ENCODE data around the gene EVC2.

The EVC2 gene

DNA sequence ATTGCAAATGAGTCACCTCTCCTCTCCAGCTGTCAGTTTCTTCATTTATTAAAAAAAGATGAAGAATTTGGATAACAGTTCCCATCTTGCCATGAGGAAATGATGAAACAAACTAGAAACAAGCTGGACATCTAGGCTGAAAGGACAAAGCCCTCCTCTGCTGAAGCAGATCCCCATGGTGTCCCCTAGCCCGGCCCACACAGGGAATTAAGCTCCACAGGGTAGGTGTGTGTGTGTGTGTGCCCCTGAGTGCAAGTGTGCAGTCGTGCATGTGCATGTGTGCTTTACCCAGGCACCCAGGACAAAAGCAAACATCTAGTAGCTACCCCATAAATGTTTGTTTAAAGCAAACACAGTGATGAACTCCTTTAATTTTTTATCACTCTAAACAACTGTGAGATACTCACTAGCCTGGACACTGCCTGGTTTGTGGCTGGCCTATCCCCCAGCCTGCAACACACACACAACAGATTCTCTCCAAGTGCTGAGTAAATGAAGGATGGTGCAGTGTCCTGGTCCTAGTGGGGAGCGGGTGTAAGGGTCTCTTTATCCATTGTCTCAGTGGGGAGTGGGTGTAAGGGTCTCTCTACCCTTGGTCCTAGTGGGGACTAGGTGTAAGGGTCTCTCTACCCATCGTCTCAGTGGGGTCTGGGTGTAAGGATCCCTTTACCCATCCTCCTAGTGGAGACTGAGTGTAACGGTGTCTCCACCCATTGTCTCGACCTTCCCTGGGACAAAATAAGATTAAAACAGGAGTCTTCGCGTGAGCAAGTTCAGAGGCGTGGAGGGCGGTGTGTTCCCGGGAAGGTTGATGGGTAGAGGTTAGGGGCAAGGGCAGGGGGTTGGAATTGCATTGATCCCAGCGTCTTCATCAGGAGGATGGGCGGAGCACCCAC, 2.0 kb upstream of the EVC2 start:
- no peak for FAIRE-seq

DNA sequence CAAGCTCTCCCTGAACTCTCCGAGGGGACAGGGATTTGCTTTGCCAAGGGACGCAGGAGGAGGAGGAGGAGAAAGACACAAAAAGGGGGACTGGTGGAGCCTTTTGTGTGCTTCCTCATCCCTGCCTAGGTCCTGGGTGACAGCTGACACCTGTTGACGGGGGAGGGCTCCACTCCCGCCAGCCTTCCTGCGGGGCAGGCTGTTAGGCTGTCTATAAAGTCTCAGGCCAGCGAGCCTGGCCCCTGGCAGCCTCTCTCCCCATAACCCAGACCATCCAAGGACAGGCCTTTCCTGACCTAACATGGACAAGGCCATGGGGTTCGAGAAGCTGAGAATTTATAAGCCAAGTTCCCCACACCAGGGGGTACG, 832 bp upstream of the EVC2 start:
- FAIRE-seq, result no peak

DNA sequence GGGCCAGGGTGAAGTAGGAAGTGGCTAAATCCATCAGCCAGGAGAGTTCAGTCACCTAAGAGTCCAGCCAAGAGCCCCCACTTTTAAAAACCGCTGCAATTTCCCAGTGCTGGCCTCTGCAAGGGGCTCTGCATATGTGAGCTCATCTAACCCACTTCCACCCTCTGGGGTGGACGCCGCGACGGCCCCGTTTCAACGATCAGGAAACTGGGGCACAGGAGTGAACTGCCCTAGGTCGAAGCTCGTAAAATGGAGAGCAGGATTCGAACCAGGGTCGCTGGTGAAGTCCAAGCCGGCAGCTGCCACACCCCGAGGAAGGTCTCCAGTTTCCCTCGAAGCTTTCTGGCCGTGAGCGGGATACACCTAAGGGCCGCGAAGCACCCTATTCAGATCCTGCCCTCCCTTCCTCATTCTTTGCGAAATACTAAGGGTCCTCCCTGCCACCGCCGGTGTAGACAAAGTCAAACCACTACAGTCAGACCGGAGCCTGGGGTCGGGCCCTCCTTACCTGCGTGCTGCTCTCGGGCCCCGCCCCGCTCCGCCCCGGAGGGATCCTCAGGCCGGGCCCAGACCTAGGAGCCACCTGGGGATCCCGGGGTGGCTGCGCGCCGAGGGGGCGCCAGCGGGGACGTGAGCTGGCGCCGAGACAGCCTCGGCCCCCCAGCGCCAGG, 446 bp downstream of the EVC2 start:
- FAIRE-seq, result no peak

DNA sequence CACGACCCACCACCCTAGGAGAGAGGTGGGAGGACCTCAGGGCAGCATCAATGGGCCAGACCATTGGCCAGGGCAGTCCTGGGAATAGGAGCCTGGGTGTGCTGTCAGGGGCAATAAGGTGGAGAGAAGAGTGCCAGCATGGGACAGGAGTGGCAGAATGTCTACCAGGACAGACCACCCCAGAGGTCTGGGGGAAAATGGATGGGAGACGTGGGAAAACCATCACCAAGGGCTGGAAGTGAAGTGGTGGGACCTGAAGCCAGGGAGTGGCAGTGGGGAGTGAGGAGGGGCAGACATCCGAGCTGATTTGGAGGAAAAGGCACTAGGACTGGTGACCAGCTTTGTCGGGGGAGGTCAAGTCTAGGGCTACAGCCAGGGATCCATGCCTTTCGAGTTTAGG, 993 bp downstream of the EVC2 start:
- FAIRE-seq, result no peak

DNA sequence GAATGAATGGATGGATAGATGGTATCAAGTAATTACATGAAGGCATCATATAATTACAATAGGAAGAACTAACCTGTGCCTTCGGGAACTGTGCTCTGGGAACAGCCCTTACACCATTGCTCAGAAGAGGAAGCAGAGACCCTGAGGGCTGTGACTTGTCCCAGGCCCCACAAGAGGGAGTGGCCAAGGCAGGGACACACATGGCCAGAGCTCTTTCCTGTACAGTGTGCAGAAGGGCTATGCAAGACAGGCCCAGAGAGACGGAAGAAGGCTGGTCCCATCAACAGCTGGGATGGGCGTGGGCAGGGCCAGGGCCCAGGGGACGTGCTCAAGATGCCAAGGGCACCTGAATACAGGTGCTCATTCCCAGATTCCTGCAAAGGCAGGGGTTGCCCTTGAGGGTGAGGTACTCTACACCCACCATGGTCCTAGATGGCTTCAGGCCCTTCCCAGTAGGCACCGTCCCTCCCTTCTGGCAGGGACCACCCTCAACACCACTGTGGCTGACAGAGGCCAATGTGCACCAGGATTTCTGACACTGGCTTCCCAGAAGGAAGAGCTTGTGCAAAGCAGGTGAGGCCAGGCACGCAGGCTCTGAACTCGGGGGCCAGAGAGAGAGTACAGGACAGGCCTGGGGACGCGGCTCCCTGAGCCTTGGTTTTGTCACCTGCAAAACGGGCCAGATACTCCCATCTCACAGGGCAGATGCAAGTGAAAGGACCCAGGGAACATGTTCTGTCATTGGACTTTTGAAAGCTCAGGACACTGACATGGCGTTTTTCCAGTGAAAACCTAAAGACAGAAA, 1.7 kb downstream of the EVC2 start:
- no peak for FAIRE-seq

DNA sequence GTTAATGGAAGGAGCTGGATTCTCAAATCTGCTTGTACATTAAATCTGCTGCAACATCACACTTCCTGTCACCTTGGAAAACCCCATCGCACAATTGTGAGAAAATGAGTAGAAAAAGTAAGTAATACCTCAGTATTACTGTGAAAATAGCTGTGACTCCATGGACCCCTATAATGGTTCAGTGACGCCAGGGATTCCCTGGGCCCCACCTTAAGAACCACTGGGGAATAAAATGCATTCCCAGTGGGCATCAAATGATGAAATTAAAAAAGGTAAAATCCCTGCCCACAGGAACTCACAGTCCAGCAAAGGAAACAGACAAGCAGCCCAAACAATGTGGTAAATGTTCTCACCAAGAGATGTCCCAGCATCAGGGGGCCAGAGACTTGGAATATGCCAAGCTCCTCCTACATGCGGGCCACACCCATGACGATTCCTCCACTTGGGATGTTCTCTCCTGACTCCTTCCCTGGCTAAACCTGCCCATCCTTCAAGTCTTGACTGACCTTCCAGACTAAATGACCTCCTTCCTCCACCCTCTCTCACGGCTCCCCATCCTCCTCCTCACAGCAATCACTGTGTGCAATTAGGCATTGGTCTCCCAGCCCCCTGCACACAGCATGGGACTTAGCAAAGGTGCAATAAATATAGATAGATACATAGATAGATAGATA, 2.6 kb downstream of the EVC2 start:
- FAIRE-seq, result no peak

DNA sequence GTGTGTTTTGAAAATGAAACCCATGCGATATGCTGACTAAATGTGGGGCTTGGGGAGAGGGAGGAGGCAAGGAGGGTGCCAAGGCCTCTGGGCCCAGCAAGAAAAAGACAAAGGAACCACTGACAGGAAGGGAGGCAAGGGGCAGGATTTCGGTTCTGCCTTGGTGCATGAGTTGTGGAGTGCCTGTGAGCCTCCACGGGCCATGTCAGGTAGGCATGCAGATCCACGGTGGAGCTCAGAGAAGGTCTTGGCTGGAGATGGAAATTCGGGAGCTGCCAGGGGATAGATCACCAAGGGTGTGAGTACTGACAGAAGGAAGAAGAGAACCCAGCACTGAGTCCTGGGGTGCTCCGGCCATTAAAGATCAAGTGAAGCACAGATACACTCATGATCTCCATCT, 4.1 kb downstream of the EVC2 start:
- no peak for FAIRE-seq

DNA sequence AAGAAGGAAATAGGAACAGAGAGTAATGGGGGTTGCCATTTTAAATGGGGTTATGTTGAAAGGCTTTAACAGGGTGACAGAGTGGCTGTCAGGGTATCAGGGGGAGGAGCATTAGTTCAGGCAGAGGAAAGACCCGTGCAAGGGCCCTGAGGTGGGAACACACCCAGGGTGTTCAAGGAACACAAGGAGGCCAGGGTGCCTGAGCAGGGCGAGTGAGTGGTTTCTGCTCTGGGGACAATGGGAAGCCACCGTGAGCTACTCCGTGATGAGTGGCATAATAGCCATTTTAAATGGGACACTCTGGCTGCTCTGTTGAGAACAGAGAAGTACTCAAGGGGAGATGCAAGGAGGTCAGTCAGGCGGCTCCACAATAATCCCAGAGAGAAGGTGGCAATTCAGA, 4.5 kb downstream of the EVC2 start:
- no peak for FAIRE-seq

DNA sequence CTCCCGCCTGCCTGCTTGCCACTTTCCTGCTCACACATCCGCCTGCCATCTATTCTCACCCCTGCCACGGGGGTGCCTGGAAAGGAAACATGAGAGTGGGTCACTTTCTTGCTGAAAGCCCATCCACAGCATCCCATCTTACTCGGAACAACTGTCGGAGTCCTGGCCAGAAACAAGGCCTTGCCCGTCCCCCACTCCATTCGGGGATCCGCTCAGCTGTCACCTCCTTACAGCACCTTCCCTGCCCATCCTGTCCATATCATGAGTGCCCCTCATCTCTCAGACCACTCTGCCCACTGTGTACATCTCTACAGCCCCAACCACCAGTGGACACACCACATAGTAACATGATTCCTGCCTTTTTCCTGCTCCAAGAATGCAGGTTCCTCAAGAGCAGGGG, 6.4 kb downstream of the EVC2 start:
- no peak for FAIRE-seq

DNA sequence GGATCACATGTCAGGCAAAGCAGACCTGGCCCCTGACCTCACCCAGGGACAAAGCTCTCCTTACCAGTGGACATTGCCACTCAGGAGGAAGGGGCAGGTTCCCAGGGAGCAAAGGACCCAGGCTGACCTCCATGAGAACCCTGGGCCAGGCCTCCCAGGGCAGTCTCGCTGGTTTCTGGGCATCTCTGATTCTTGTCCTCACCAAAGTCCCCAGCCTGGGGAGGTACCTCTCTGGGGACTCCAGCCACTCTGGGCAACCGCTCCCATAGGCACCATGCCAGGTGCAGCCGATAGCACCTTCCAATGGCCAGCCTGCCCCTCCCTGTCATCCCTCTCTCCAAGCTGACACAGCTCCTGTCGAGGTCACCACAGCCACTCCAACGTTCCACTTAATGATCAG, 7.9 kb downstream of the EVC2 start:
- no peak for FAIRE-seq

DNA sequence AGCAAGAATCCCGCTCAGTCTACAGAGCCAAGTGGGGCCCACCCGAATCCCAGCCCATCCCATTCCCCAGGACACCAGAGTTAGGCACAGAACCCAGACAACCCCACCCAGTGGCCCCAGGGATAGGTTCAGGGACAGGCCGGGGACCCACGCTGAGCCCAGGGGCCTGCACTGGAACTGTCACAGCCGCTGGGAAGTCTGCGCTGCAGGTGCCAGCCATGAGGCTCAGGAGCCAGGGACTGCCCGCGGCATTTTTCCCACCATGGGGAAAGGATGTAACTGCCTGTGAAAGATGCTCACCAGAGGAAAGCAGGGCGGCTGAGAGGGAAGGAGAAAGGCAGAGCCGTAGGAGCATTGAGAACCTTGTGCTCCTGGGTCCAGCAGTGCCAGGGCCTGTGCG, 12.0 kb downstream of the EVC2 start:
- no peak for FAIRE-seq

DNA sequence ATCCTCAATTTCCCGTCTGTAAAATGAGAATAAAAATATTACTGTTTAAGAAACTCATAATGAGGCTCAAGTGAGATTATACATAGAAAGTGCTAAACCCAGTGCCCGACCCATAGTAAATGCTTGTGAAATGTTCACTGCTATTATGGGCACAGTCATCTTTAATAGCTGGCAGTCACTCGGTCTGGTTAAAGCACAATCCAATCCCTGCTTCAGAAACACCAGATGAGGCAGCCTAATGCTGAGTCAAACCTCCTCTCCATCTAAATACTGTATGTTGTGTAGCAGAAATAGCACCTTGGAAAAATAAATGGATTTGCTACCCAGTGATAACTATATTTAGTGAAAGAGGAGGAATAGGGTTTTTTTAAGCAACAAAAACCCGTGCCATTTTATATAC, 14.5 kb downstream of the EVC2 start:
- no peak for FAIRE-seq

DNA sequence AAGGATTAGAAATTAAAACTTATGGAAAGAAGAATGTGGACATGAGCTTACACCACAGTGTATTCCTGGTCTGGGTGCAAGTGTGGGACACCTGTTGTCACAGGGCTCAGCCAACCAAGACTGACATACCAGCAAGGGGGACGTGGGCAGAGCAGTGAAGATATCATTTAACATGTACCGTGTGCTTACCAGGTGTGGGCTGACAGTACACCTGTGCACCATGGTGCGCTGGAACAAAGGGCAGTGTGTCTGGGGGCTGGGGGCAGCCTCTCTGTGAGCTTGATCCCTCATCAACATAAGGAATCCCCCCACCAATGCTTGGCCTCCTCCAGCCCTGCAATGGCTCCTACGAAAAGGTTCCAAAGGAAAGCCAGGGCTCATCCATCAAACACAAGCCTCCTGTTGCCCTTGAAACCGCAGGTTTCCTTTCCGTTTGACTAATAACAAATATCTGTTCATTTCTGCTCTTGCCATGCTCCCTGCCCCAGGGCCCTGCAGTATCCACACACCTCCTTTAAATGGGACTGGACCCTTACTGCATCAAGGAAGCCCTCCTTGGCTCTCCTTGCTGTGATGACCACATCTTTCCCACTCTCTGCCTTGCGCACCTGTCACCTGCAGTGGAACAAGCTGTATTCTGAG, 16.7 kb downstream of the EVC2 start:
- no peak for FAIRE-seq

DNA sequence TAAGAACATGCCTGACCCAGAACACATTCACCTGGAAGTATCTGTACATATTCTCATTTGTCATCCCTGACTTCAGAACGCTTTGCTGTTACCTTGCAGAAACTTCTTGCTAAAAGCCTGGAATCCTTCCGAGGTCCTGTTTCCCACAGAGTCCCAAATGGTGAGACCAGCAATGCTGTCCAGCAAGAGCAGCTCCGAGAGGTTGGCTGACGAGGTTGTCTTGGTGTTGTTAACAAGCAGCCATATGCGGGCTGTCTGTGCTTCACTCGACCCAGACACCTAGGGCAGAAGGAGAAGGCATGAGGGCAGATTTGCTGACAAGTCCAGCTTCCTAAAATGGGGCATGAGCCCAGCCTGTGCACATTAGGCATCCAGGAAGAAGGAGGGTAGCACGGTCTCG, 19.3 kb downstream of the EVC2 start:
- no peak for FAIRE-seq

DNA sequence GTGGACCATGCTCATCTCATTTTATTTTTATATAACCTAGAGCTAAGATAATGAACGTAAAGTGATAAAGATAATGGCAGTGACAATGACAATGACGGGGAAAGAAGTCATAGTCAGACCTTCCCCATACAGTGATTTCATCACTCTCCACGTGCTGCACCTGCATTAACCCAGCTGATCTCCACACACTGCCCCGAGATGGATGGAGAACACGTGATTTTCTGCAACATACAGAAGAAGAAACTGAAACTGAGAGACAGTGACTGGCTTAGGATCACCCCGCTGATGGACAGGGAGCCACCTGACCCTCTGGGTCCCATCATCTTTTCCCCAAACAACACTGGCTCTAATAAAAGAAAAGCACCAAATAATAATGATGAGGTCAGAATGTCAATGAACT, 22.0 kb downstream of the EVC2 start:
- FAIRE-seq, result no peak

DNA sequence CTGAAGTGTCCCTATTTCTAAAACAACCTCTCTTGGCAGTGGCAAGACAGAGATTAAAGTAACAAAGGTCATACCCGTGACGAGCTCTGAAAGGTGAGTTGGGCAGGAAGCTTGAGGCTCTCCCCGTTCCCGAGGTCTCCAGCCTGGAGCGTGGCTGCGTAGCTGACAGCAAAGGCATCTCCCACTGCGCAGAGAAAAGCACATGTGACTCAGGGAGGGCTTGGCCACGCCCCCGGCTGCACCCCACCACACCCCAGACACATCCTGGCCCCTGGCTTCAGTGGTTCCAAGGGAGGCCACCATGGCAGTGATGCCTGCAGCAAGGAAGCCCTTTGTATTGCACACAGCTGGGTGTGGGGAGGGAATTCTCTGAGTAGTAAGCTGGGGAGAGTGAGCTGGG, 23.1 kb downstream of the EVC2 start:
- no peak for FAIRE-seq

DNA sequence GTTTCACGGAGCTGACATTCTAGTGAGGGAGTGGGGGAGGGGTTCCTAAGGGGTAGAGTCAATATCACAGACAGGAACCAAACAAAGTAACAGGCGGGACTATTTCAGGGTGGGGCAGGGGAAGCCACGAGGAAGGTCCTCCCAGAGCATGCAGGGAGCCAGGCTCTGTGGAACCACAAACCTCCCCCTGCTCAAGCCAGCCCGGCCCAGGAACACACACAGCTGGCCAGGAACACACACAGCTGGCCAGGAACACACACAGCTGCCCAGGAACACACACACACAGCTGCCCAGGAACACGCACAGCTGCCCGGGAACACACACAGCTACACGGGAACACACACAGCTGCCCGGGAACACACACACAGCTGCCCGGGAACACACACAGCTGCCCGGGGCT, 24.8 kb downstream of the EVC2 start:
- no peak for FAIRE-seq

DNA sequence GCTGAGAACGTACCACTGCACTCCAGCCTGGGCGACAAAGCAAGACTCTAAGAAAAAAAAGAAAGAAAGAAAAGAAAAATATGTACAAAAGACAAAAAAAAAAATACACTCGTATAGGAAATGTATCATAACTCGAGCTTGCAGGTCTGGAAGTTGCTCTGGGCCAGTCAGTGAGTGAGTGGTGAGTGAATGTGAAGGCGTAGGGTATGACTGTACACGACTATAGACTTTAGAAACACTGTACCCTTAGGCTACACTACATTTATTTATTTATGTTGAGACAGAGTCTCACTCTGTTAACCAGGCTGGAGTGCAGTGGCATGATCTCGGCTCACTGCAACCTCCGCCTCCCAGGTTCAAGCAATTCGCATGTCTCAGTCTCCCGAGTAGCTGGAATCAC, 29.4 kb downstream of the EVC2 start:
- FAIRE-seq, result no peak

DNA sequence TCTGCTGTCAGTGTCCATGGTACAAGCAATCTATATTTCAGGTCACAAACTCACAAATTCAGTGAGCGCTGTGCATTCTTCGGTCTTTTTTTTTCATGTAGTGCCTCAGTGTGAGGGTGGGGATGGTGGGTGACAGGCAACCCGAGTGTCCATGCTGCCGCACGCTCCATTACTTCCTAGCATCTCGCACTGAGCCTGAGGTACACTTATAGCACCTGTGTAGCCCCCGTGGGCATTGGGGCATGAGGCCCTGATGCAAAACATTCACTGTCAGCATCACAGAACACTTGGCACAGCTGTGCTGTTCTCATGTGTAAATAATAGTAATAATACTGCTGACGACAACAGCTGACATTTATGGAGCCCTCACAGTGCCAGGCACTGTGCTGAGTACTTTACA, 31.6 kb downstream of the EVC2 start:
- FAIRE-seq, result no peak

DNA sequence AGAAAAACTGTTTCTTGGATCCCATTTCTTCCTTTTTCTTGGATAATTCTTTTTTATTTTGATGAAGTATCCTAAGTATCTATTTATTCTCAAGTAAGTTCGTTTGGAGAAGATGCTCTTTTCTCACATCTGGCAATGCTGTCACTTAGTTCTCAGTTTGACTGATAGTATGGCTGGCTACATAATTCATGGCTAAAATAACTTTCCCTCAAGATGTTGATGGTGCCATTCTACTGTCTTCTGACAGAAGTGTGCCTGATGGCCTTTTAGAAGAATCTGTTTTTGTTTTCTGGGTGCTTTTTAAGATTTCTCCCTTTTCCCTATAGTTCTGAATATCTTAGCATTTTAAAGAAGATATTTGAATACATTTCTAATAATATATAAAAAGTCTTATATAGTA, 41.6 kb downstream of the EVC2 start:
- no peak for FAIRE-seq

DNA sequence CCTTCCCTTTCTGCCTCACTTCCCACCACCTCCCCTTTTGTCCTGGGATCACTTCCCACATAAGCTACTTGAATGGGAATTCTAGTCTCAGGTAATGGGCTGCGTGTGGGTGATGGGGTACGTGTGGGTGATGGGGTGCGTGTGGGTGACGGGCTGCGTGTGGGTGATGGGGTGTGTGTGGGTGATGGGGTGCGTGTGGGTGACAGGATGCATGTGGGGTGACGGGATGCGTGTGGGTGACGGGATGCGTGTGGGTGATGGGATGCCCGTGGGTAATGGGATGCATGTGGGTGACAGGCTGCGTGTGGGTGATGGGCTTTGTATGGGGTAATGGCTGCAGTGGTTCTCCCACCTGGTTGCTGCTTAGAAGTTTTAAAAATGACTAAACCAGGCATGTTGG, 43.6 kb downstream of the EVC2 start:
- FAIRE-seq, result no peak

DNA sequence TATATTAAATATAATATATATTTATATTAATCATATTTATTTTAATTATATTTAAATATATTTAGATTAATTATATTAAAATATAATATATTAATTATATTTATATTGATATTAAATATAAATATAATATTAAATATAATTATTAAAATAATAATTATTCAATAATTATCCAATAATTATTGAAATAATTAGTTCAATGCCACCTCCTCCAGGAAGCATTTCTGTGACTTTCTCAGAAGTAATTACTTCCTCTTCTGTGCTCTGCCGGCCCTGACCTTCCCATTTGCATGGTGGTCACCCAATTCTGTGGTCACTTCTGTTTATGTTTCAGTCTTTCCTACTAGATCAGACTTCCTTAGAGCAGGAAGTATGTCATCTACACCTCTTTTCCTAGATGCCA, 45.8 kb downstream of the EVC2 start:
- peak; percentile 100 for FAIRE-seq

DNA sequence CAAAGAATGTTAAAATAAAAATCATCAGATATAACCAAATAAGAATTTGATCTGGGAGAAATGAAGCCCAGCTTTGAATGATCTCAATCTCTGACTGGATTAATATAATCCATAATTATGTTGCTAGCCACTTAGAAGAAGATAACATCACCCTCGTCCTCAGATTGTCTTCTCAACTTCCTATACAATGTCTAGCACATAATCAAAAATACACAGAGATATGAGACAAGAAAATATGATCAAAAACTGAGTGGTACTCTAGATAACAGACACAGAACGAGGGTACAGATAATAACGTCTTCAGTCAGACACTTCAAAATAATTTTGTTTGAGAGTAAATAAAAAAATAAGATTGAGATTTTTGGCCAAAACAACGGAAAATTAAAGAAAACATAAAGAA, 47.1 kb downstream of the EVC2 start:
- no peak for FAIRE-seq

All from A204.1 (cell line).